ENCODE data around the gene DMC1. TPM values are rescaled to one million over a fixed set of nuclear protein-coding genes. Genes with fewer than 3 reads are reported as not detected.

Gene DMC1
- total RNA-seq, 4 donors from 2014 or later, result 1.1 to 7.2 (median 5.2) TPM; not detected in 1

- TF ChIP-seq POLR2A (IDR thresholded peaks at IDR 0.05) (no peak), CTCF (IDR thresholded peaks at IDR 0.05) (no peak)
- no peaks in the 10 kb centered on the region for H3K27me3 ChIP-seq
- H3K36me3 ChIP-seq, result peaks cover 37 to 100% (median 73%) of the 10 kb centered on the region in 3 donors
- no peak overlapping the region for H3K27ac ChIP-seq
- 80 to 84% methylated on average over 3 of the region's 3 CpGs for WGBS, 2 donors
- no peak overlapping the region for H3K4me3 ChIP-seq
- H3K4me1 ChIP-seq, result peaks cover 6 to 69% (median 13%) of the 10 kb centered on the region in 3 donors
- H3K9me3 ChIP-seq, result no peaks in the 10 kb centered on the region
- DNase-seq, result no peak
- intact Hi-C loops (cut with DNase I), result no loop called here
Observed at GRCh38 chr22:38497869-38498268, 72.1 kb downstream of the DMC1 start.

- intact Hi-C loops (cut with DNase I), result no loop called here
- 93 to 94% methylated on average over 9 to 11 of the region's 12 CpGs for WGBS, 2 donors
- DNase-seq, result no peak
- Histone ChIP-seq H3K4me3 (no peak overlapping the region), H3K9me3 (no peaks in the 10 kb centered on the region), H3K27ac (no peak overlapping the region), H3K27me3 (no peaks in the 10 kb centered on the region), H3K4me1 (peaks cover 0 to 70% (median 4%) of the 10 kb centered on the region in 3 donors), H3K36me3 (peaks cover 40 to 100% (median 83%) of the 10 kb centered on the region in 3 donors)
- no peak for TF ChIP-seq POLR2A (IDR thresholded peaks at IDR 0.05)
- no peak for TF ChIP-seq CTCF (IDR thresholded peaks at IDR 0.05)
Observed at GRCh38 chr22:38494939-38495338, 75.0 kb downstream of the DMC1 start.

- no peak for TF ChIP-seq CTCF (IDR thresholded peaks at IDR 0.05)
- TF ChIP-seq POLR2A (IDR thresholded peaks at IDR 0.05), result no peak
- Histone ChIP-seq H3K9me3 (no peaks in the 10 kb centered on the region), H3K4me1 (peaks cover 0 to 66% (median 4%) of the 10 kb centered on the region in 3 donors), H3K27ac (no peak overlapping the region), H3K4me3 (no peak overlapping the region), H3K36me3 (peaks cover 41 to 100% (median 83%) of the 10 kb centered on the region in 3 donors), H3K27me3 (no peaks in the 10 kb centered on the region)
- intact Hi-C loops (cut with DNase I), result no loop called here
- no peak for DNase-seq
- 40 to 51% methylated on average over 2 of the region's 2 CpGs for WGBS, 2 donors
Observed at GRCh38 chr22:38494498-38494897, 75.5 kb downstream of the DMC1 start.

- no peaks in the 10 kb centered on the region for H3K27me3 ChIP-seq
- DNase-seq, result no peak
- WGBS, 2 donors, result 67 to 72% methylated on average over 5 of the region's 5 CpGs
- H3K9me3 ChIP-seq, result no peaks in the 10 kb centered on the region
- intact Hi-C loops (cut with DNase I), result no loop called here
- TF ChIP-seq POLR2A (IDR thresholded peaks at IDR 0.05) (no peak), CTCF (IDR thresholded peaks at IDR 0.05) (no peak)
- H3K4me1 ChIP-seq, result peaks cover 0 to 51% (median 4%) of the 10 kb centered on the region in 3 donors
- peaks cover 46 to 100% (median 82%) of the 10 kb centered on the region in 3 donors for H3K36me3 ChIP-seq
- peak overlapping the region in 2 of 4 donors; percentile 21 to 51 for H3K27ac ChIP-seq
- H3K4me3 ChIP-seq, result no peak overlapping the region
Observed at GRCh38 chr22:38491707-38492348, 78.2 kb downstream of the DMC1 start.

- TF ChIP-seq POLR2A (IDR thresholded peaks at IDR 0.05) (no peak), CTCF (IDR thresholded peaks at IDR 0.05) (no peak)
- Histone ChIP-seq H3K27me3 (no peaks in the 10 kb centered on the region), H3K27ac (peak overlapping the region in 2 of 4 donors; percentile 50 to 51), H3K4me1 (peaks cover 0 to 44% (median 4%) of the 10 kb centered on the region in 3 donors), H3K36me3 (peaks cover 44 to 100% (median 82%) of the 10 kb centered on the region in 3 donors), H3K9me3 (no peaks in the 10 kb centered on the region), H3K4me3 (no peak overlapping the region)
- no peak for DNase-seq
- intact Hi-C loops (cut with DNase I), result no loop called here
- WGBS, 2 donors, result 70 to 92% methylated on average over 1 of the region's 1 CpG
Observed at GRCh38 chr22:38490915-38491314, 79.1 kb downstream of the DMC1 start.

Data from esophagus squamous epithelium (tissue), 5 donors.